HG02938 (cell line): ENCODE results near the gene ERN1.

Experiments
- ATAC-seq: cut with Tn5 transposase; IDR thresholded peaks from one replicate; pipeline ENCODE4 v1.9.1; 2021; ENCODE audit warnings: mild to moderate bottlenecking, moderate library complexity; ENCODE audit not compliant: unreplicated experiment

ERN1 gene

DNA sequence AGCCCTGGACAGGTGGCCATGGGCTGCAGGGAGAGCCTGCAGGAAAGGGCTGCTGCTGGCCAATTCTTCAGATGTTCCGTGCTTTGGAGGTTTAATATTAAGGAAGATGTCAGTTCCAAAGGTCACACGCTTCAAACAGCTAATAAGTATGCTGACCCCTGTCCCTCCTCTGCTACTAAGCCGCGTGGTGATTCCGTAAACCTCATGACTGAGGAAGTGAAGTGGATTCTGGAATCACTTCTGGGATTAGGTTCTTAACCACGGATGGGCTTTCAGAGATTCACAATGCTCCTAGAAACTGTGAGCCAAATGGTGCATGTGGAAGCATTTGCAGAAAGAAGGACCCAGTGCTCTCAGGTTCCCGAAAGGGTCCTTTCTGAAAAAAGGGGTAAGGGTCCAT, 28.5 kb upstream of the ERN1 start:
- no peak for ATAC-seq

DNA sequence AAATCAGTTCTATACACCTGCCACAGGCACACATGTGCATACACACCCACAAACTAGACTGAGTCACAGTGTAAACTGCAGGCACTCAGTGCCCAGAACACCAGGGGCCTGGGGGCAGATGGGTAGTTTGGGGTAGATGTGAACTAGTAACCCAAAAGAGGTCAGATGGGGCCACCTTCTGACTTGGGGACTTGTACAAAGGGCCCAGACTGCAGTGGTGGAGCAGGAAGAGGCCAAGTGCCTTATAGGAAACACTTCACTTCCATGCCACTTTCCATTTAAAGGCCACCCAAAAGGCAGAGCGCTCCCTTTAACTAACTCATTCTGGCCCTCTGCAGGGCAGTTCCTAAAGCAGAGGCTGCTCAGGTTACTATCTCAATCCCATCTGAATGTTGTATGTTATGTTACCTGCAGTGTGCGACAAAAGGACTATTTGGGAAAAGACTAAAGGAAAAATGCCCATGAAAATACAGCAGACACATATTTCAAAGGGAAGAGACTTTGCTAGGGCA, 27.8 kb upstream of the ERN1 start:
- ATAC-seq, result no peak

DNA sequence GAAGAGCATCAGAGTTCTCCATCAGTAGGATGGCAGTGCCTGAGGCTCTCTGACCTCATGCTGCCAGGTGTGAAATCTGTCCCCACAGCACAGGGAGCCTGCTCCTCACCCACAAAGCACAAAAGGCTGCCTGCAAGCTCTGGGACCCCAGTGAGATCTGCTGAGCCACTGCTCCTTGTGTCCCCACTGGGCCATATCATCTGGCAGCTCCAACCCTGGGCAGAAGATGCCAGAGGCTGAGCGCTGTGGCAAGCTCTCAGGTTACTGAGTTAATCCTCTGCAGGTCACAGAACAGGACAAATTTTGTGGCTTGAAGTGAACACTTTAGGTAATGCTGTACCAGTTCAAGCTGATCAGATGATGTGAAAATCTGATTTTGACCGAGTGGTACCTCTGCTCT, 26.7 kb upstream of the ERN1 start:
- no peak for ATAC-seq

DNA sequence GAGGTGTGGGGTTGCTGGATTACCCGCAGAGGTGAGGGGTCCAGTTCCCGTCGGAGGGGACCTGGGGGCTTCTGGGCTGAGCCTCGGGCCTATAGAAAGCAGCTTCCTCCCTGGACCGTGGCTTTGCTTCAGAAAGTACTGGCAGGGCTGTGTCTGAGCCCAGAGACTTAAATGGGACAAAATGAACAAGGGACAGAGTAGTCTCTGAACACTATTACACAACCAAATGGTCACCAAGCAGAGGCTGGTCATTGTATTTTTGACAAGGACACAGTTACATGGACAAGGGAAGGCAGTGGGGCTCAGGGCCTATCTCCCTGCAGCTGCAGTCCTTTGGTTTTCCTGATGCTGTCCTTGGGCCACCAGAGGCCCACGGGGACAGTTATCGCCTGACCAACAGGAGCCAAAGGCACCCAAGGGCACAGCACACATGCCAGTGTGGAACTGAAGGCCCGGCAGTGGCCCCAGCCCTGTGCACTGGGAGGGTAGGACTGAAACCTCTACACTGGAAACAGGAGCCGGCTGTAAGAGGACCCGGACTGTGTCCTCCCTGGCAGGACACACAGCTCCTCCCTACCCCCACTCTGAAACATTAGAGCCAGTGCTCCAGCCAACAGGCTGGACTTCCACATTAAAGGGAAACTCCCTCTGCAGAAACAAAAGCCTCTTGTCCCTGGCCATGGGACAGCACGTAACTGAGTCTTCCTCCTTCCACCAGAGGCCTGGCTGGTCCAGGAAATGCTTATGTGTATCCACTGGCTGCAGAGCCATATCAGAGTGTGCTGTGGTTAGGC, 26.0 kb upstream of the ERN1 start:
- no peak for ATAC-seq

DNA sequence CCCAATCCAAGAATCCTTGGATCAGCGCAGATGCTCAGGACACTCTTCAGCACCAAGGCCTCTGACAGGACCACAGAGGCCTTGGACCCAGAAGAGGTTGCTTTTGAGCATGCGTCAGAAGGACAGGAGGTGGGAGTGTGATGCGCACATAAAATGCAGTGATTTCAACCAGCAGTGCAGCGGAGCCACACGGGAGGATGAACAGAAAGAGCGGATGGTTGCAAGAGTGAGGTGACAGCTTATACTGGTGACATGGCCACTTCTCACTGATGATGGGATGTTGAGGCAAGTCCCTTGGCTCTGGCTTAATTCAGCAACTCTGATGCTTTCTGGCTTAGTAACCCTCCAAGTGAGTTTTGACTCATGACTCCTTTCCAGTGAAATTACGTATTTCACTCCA, 25.2 kb upstream of the ERN1 start:
- ATAC-seq, result no peak

DNA sequence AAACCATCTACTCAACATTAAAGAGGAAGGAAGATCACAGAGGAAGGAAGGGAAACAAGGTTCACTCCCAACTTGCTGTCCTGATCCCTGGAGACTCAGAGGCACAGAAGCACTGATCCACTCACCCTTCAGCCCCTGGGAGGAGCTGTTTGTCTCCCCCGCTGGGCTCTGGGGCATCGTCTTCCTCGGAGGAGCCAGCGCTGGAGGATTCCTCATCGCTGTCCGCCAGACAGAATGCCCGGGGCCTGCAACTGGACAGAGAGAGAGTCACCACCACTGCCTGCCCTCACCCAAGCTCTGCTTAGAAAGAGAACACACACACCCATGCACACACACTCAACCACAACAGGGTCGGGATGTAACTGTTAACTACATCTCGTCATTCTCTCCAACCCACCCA, 24.8 kb upstream of the ERN1 start:
- no peak for ATAC-seq

DNA sequence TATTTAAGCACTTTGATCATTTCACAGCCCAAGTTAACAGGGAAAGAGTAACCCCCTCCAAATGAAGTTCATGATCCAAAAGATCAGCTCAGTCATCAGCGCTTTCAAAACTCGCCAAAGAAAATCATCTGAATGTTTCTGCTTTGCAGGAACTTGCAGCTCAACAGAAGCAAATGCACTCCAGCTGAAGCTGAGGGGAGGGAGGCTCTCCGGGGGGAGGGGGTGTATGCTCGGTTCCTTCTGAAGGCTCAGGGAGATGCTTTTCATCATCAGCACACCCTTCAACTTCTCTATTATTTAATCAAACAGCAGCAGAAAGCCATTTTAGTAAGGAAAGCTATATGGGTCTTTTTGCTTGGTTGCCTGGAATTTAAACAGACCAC, 24.4 kb upstream of the ERN1 start:
- no peak for ATAC-seq

DNA sequence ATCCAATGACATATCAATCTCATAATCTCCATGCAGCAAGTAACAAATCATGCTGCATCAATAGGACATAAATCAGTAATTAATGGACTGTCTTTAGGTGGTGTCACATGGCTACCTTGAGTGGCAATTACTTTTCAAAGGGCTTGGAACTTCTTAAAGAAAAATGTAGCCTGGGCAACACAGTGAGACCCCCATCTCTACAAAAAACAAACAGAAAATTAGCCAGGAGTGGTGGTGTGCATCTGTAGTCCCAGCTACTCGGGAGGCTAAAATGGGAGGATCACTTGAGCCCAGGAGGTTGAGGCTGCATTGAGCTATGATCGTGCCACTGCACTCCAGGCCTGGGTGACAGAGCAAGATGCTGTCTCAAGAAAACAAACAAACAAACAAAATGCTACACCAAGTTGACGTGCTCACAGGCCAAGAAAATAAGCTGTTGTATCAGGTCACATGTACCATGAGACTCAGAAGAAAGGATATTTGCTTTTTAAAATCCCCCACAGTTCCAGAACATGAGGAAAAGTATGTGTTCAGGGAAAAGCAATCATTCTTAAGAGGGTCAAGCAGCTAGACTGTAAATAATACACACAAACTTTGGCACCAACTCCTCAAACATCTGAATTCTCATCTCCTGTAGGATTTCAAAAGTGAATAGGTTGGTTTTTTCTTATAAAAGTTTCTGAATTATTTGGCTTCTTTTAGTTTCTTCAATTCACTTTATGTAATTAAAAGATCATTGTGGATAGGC, 23.8 kb upstream of the ERN1 start:
- ATAC-seq, result no peak

DNA sequence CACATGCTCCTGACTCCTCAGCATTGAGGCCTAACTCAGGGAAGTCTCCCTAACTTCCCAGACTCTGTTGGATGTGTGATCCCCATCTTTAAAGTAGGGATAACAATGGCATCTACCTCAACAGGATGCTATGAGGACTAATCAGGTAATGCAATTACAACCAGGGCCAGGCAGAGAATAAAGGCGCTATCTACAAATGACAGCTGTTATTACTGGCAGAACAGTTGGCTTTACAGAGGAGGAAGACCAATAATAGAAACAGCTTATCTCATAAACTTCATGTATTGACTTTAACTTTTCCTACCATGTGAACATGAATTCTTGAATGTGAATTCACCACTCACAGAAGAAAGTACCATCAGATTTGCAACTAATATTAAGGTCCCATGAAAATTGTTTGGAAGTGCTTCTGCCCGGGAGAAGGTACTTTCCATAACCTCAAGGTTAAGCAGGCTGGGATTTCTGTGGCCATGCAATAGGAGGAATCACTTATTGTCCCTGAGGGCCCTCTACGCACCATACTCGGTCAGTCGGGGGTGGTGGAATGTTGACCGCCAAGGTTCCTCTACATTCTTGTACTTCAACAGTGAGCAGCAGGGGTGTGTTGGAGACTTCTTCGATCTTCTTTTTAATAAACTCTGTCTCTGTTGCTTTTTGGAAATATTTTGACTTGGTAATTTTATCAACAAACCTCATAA, 22.6 kb upstream of the ERN1 start:
- ATAC-seq, result no peak

DNA sequence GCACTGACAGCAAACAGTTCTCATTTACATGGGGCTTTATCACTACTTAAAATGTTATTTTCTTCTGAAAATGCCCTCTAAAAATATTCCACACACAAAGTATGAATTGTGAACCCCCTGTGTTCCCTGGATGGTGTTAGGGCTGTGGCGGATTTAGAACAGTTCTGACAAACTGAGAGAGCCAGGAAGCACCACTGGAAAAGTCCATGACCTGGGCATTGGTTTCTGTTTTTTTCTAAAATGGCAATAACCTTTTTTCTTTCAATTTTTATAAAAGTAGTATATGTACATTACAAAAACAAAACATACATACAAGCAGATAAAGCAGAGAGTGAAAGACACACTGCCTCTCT, 21.0 kb upstream of the ERN1 start:
- ATAC-seq, result no peak

DNA sequence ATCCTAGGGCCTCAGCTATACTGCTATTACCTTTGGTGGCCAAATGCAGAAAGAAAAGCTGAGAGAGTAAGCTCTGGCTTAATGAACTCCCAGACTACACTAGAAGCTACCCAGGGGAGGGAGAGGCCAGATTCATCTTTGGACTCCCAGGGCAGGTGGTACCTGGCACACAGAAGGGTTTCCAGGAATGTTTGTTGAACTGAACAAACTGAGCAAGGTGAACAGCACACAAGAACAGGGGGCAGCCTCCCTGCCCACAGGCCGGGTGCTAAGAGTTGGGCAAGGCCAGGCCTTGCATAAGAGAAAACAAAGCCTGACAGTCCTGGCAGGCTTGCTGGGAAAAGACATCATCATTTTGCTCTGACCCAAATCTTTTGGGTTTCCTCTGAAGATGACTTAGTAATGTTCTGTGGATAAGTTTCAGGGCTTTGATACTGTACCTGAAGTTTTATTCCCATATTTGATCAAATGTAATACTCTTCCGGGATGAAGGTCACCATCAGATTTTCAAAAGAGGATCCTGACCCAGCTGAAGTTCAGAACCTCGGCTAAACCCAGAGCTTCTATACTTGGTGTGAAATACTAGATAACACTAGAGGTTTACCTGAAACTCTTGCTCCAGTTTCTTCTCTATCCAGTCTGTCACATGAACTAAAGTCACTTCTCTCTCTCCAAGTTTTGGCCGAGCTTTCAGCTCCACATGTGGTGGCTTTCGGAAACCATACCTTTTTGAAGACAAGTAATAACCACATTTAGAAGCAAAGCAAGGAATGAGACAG, 20.5 kb upstream of the ERN1 start:
- ATAC-seq, result no peak

DNA sequence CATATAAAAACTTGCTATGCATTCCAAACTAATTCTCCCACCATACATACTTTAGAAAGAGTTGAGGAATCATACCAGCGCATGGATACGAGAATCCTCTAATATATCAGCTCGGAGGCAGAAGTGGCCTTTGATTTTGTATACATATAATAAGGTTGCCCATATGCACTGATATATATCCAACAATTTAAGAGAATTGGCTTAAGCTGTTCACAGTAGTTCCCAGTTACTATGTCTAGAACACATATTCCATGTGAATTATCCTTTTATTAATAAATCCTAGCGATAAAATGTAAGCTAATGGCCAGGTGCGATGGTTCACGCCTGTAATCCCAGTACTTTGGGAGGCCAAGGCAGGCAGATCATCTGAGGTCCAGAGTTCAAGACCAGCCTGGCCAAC, 19.3 kb upstream of the ERN1 start:
- no peak for ATAC-seq

DNA sequence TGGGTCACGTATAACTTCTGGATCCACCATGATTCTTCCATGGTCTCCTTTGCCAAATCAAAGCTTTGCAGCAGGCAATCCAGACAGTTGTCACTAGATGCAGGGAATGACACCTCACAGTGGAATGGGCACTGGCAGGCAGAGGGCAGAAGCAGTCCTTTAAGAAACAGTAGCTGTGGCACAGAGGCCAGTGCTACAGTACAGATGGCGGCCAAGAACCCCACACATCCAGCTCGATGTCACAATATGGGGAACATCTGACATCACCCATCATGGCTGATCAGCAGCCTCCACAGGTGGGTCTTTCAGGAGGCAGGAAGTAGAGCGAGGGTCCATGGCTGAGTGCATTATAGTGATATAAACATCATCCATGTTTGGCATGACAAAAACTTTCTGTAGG, 18.8 kb upstream of the ERN1 start:
- no peak for ATAC-seq

DNA sequence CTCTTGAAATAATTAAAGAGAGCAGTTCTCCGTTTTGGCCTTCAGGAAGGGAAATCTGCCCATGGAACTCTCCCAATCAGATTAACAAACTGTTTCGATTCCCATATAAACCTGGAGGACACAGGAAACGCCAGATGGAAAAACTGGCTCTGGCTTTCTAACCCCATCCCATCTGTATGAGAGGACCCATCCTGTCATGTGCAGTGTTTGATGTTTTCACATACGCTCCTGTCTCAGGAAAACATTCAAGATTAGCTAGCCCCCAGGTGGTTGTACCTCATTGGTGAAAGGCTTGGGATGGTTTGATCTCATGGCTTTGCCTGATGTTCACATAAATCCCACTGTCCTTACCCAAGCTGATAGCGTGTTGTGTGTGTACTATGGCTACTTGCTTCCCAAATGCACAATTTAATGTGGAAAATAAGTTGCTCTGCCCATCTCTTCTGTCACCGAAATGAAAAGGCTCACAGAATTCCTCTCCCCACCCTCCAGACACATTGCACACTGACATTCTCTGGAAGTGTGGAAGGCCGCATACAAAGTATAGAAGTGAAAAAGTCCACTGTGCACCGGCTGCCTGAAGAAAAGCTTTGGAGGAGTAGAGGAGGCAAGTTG, 18.2 kb upstream of the ERN1 start:
- ATAC-seq, result no peak

DNA sequence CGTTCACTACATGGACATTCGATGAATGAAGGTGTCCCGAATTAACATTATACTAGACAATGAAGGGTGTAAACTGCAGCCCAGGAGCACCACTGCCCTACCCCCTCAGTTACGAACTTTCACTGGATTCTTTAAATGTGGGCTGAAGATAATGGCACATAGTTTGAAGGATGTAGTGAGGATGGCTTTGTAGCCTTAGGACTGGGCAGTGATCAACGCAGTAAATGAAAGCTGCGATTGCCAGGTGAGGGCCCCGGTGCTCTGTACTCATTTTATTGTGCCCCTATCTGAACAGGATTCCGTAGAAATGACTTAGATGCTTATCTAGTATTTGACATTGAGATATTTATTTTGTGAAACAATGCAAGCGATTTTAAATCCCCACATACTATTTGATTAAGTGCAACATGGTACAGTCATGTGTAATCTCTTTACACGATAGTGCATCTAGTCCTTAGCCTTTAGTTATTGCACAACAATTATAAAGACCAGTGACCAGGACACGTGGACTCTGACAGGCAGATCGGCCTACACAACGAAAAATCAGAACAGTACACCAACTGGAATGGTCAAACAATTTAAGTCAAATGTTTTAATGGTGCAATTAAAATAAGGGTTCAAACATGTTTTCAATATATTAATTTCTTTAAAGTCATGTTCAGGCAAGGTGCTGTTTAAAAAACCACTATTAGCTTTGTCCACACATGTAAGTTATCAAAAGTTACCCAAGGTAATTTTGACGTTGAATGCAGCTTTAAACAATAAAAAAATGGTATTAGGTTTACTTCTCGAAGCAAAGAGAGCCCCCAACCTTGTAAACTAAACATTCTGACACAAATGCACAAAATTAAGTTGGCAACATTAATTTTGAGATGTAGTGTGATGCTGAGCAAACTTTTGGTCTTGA, 17.4 kb upstream of the ERN1 start:
- no peak for ATAC-seq

DNA sequence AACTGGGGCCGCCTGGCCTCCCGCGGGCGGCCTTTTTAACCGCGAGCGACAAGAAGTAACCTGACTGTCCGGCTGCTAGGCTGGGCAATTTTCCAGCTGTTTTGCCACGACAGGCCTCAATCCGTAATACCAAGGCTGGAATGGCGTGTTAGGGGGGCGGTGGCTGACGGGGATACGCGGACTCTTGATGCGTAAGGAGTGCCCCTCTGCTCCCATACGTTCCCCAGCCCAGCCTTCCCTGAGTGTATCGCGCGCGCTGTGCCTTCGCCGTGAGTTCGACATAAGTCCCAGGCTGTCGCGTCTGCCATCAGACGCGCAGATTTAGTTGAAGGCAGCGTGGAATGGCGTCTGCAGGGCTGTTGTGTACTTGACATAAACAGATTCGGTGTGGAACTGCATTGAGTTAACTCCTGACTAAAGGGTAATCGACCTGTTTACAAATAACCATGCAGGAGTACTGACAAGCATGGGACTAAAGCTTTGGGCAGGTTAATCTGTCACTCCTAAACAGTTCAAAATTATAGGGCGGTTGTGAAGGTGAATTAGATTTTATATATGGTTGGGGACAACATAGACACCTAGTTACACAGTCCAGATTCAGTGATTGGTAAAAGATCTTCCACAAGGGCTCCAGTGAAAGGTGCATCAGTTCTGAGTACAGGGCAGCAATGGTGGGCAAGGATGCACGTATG, 16.6 kb upstream of the ERN1 start:
- ATAC-seq, result peak; percentile 2

DNA sequence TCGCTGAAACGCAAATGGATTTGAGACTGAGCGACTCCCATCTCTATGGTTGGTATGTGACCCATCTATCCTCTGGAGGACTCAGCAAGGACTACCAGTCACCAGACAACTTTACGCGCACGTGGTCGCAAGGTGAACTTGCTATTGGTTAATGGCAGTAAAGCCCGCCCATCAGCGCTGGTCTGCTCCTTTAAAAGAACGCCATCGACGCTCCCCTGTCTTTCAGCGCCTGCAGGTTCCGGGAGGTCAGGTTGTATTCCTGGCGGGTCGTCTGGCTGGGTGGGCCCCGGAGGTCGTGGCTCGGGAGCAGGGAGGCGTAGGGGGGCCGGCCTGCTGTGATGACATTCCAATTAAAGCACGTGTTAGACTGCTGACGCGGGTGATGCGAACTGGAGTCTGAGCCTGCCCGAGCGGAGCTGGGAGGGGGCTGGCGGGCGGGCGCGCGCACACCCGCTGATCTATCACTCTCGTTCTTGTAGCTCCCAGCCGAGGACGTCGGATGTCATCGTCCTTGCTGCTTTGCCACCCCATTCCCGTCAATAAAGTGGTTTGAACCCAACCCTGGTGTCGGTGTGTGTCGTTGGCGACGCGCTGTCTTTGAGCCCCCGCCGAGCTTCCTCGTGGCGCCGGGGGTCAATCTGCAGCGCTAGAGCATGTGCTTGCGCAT, 15.9 kb upstream of the ERN1 start:
- peak; percentile 94 for ATAC-seq

DNA sequence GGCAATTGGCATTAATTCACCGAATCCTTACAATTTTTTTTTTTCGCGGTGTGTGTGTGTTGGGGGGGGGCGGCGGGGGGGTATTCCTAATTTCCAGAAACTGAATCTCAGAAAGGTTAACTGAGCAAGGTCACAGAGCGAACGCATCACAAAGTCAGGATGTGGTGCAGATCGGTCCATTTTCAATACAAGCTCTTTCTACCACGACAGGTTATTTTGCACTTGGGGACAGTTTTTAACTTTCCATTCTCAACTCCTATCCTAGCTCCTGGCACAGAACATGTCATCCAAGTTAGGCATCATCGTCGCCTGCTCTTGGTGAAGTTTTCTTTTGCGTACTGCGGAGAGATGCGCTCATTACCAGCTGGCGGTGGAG, 15.4 kb upstream of the ERN1 start:
- no peak for ATAC-seq

DNA sequence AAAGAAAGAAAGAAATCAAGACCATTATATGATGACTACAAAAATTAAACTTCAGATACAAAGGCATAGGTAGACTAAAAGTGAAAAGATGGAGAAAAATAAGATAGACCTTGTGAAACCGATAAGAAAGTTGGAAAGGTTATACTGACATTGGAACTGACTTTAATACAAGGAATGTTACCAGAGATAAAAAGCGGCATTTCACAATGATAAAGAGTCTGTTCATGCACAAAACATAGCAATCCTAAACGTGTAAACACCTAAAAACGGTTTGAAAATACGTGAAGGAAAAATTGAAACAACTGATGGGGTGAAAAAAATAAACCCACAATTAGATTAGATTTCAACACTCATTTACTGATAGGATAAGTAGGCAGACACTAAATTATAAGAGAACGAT, 9.6 kb upstream of the ERN1 start:
- ATAC-seq, result no peak
